SK-N-MC (cell line): Measurements from ENCODE around the gene PCNT.

ENCODE experiments used
- DNase-seq: peaks from one replicate; pipeline ENCODE4 v3.0.0-alpha.2; 2011; ENCODE audit warnings: low read depth, low spot score
- H3K27ac ChIP-seq: fragments of 200-600 bp; sonication (generic); 2 replicates; pipeline ENCODE4 v1.5.1; 2016; ENCODE audit warnings: mixed run types
- H3K36me3 ChIP-seq: fragments of 200-600 bp; sonication (generic); 2 replicates; pipeline ENCODE4 v1.6.1; 2017; ENCODE audit warnings: antibody characterized with exemption, low read length, mixed read lengths; ENCODE audit not compliant: insufficient read depth
- H3K4me3 ChIP-seq: fragments of 200-600 bp; sonication (generic); 2 replicates; pipeline ENCODE4 v1.5.1; 2016
- H3K9ac ChIP-seq: fragments of 200-600 bp; sonication (generic); 2 replicates; pipeline ENCODE4 v1.8.0; 2017; ENCODE audit warnings: mixed run types, mixed read lengths; ENCODE audit not compliant: insufficient read length
- H3K9me3 ChIP-seq: fragments of 200-600 bp; sonication (generic); 2 replicates; pipeline ENCODE4 v1.6.1; 2017; ENCODE audit warnings: low read depth, mild to moderate bottlenecking, antibody characterized with exemption, low read length, moderate library complexity, mixed read lengths
- EZH2 ChIP-seq: fragments of 200-600 bp; sonication (generic); IDR thresholded peaks from one replicate; pipeline ENCODE4 v1.6.1; 2017; ENCODE audit warnings: antibody characterized with exemption
- FOXP2 ChIP-seq: optimal IDR thresholded peaks from 2 replicates; pipeline ENCODE3; 2011; ENCODE audit warnings: mild to moderate bottlenecking, moderate library complexity; ENCODE audit not compliant: insufficient read depth; ENCODE audit errors: extremely low read length, control extremely low read depth
- POLR2AphosphoS5 ChIP-seq: IDR thresholded peaks from 2 replicates; pipeline ENCODE4 v1.6.1; 2012; ENCODE audit warnings: mild to moderate bottlenecking, low read depth, low read length, borderline replicate concordance

The PCNT gene

GRCh38 chr21:46350571-46350970, 26.6 kb downstream of the PCNT start:
- Histone ChIP-seq H3K9ac (no peak overlapping the region), H3K36me3 (peaks cover 90% of the 10 kb centered on the region)

DNA sequence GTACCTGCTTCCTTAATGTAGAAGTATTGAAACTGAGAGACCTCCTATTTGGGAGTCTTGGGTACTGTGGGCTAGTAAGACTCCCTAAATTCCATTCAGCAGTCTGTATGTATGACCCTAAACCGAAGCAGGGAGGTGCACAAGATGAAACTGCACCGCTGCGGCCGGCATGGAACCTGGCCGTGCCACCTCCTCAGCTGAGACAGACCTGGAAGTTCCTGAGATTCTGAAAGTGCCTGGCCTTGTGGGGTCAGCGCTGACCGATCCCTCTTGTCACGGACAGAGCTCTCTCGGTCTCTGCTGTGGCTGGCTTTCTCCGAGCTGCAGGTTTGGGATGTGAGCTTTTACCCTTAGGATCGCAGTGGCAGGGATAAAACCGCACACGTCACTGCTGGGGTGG, 27.0 kb downstream of the PCNT start:
- DNase-seq: no peak
- Histone ChIP-seq H3K9me3 (no peaks in the 10 kb centered on the region), H3K27ac (no peak overlapping the region), H3K9ac (no peak overlapping the region), H3K36me3 (peaks cover 89% of the 10 kb centered on the region), H3K4me3 (no peak overlapping the region)
- no peak for TF ChIP-seq POLR2AphosphoS5
- no peak for TF ChIP-seq FOXP2
- TF ChIP-seq EZH2: no peak

More at GRCh38 chr21:46350571-46350970, 26.6 kb downstream of the PCNT start:
- Histone ChIP-seq H3K9me3 (no peaks in the 10 kb centered on the region), H3K4me3 (no peak overlapping the region), H3K27ac (no peak overlapping the region)
- DNase-seq: no peak
- no peak for TF ChIP-seq POLR2AphosphoS5
- TF ChIP-seq FOXP2: no peak
- TF ChIP-seq EZH2: no peak

GRCh38 chr21:46351476-46352163, 27.7 kb downstream of the PCNT start:
- no peak overlapping the region for H3K27ac ChIP-seq
- TF ChIP-seq POLR2AphosphoS5: no peak
- no peak for TF ChIP-seq FOXP2
- H3K36me3 ChIP-seq: peaks cover 86% of the 10 kb centered on the region
- DNase-seq: no peak
- no peaks in the 10 kb centered on the region for H3K9me3 ChIP-seq
- no peak overlapping the region for H3K9ac ChIP-seq
- no peak overlapping the region for H3K4me3 ChIP-seq

DNA sequence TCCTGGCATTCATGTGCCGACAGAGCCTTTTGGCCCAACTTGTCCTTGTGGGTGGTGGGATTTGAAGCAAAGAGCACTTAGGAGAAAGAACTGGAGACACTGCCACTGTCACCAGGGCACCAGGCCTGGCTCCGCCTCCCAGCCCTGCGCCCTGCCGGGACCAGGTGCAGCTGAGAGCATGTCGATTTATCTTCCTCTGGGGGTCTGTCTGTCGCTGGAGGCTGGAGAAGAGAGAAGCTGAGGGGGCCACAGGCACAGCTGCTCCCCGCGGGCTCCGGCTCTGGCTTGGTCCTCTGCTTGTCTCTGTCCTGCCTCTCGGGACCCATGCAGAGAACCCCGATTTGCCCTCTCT, 28.2 kb downstream of the PCNT start:
- peaks cover 85% of the 10 kb centered on the region for H3K36me3 ChIP-seq
- no peak for TF ChIP-seq POLR2AphosphoS5
- no peak for TF ChIP-seq EZH2
- TF ChIP-seq FOXP2: no peak
- no peak overlapping the region for H3K27ac ChIP-seq

DNA sequence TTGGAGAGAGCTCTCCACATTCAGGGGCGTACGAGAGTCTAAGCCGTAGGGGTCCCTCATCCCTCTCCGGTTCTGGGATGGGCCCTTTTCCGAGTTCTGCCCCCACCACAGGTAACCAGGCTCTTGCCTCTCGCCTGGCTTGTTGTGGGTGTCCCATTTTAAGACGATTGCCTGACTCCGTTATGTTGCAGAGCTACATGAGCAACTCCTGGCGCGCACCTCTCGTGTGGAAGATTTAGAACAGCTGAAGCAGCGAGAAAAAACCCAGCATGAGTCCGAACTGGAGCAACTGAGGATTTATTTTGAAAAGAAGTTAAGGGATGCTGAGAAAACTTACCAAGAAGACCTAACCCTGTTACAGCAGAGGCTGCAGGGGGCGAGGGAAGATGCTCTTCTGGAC, 29.0 kb downstream of the PCNT start:
- no peak overlapping the region for H3K9ac ChIP-seq
- no peaks in the 10 kb centered on the region for H3K9me3 ChIP-seq
- no peak overlapping the region for H3K27ac ChIP-seq
- no peak overlapping the region for H3K4me3 ChIP-seq
- peaks cover 82% of the 10 kb centered on the region for H3K36me3 ChIP-seq
- TF ChIP-seq FOXP2: no peak
- no peak for TF ChIP-seq EZH2
- no peak for TF ChIP-seq POLR2AphosphoS5
- no peak for DNase-seq

More for the DNA sequence above, 28.2 kb downstream of the PCNT start:
- H3K4me3 ChIP-seq: no peak overlapping the region
- DNase-seq: no peak
- no peak overlapping the region for H3K9ac ChIP-seq
- no peaks in the 10 kb centered on the region for H3K9me3 ChIP-seq

DNA sequence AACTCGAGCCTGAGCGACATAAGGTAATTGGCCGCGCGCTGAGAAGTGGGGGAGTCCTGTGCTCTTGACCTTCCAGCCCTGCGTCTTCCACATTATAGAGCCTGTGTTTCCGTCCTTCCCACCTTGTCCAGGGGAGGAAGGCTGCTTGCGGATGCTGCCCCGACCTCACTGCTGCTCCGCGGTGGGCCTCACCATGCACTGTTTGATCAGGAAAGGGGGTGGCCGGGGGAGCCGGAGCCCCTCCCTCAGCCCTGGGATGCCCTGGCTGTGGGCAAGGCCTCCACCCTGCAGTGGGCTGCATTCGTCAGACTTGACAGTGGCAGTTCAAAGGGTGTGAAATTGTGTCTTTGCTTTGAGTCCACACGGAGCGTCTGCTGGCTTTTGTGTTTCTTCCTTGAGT, 30.1 kb downstream of the PCNT start:
- no peak overlapping the region for H3K9ac ChIP-seq
- no peak overlapping the region for H3K4me3 ChIP-seq
- no peak for TF ChIP-seq EZH2
- no peak for TF ChIP-seq FOXP2
- no peak for DNase-seq
- peaks cover 82% of the 10 kb centered on the region for H3K36me3 ChIP-seq
- no peaks in the 10 kb centered on the region for H3K9me3 ChIP-seq
- H3K27ac ChIP-seq: no peak overlapping the region

DNA sequence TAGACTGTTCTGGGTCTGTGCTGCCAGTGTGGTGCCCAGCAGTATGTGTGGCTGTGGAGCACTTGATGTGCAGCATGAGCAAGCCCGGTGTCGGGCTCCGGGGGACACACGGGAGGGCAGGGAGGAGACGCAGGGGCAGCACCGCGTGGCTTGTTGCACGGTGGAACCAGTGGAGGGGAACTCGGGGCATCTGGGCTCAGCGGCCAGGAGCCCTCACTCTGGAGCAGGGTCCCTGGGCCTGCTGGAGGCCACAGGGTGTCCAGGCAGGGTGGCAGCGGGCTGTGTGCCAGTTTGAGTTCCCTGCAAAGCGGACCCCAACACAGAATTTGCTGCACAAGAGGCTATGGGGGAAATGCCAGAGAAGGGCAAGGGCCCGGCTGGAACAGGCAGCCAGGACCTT, 30.6 kb downstream of the PCNT start:
- no peak for DNase-seq
- TF ChIP-seq POLR2AphosphoS5: no peak
- no peak for TF ChIP-seq EZH2
- no peak for TF ChIP-seq FOXP2
- Histone ChIP-seq H3K9ac (no peak overlapping the region), H3K36me3 (peaks cover 77% of the 10 kb centered on the region), H3K27ac (no peak overlapping the region), H3K9me3 (no peaks in the 10 kb centered on the region), H3K4me3 (no peak overlapping the region)

DNA sequence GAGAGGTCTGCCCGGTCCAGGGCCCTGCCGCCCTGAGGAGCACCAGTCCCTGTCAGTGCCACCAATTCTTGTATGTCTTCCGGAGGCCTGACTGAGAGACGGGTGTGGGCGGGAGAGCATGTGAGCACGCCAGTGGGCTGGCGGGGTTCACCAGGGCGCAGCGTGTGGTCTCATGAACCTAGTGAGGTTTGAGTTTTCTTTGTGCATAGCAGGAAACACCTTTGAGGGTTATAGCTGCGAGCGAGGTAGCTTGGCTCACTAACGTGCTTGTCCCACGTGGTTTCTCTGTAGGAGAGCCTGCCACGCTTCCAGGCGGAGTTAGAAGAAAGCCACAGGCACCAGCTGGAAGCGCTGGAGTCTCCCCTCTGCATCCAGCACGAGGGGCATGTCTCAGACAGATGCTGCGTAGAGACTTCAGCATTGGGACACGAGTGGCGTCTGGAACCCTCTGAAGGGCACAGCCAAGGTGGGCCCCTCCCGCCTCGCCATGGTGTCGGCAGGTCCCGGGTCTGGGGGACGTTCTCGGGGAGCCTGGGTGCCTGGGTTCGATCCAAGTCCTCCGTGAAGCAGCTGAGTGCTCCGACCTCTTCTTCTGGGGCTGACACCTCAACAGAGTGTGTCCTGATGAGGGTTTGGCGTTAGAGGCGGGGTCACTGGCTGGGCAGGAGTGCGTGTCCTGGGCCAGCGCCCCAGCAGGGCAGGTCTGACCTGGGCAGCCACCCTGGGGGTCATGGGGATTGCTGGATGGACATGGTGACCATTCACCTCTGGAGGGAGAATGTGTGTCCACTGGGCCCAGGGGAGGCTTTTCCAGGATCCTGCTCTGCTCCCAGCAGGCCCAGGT, 31.4 kb downstream of the PCNT start:
- TF ChIP-seq FOXP2: no peak
- no peak for TF ChIP-seq POLR2AphosphoS5
- TF ChIP-seq EZH2: no peak
- Histone ChIP-seq H3K27ac (no peak overlapping the region), H3K9ac (no peak overlapping the region), H3K4me3 (no peak overlapping the region), H3K9me3 (no peaks in the 10 kb centered on the region), H3K36me3 (peaks cover 72% of the 10 kb centered on the region)
- no peak for DNase-seq
